ENCODE data around the gene TRNT1. TPM values are rescaled to one million over a fixed set of nuclear protein-coding genes. Genes with fewer than 3 reads are reported as not detected.

TRNT1 gene
- total RNA-seq, 3 donors from 2014 or later: 21.5 to 25.1 (median 24.3) TPM

GRCh38 chr3:3165241-3165640, 38.5 kb downstream of the TRNT1 start:
- Histone ChIP-seq H3K9me3 (no peaks in the 10 kb centered on the region), H3K4me1 (ENCODE audit: low read depth) (no peaks in the 10 kb centered on the region), H3K4me3 (no peak overlapping the region), H3K36me3 (ENCODE audit: low read depth) (peaks cover 7% of the 10 kb centered on the region)
- TF ChIP-seq CTCF (IDR thresholded peaks at IDR 0.05): no peak
- intact Hi-C loops (cut with DNase I, micrococcal nuclease): no loop called here
- ATAC-seq (no peak), DNase-seq (no peak)

DNA sequence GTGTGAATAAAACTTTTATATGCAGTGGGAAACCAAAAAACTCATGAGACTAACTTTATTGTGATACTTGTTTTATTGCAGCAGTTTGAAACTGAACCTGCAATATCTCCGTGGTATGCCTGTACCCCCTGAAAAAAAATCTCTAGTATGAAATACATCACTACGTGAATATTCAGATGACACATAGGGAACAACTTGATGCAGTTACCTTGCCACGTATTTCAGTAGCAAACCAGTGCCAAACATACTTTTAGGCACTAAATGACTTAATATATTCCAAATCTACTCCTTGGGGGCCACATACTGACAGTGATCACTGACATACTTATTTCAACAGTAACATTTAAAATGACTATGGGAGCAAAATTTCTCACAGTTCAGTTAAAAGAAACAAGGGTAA, 38.9 kb downstream of the TRNT1 start:
- intact Hi-C loops (cut with DNase I, micrococcal nuclease): no loop called here
- Histone ChIP-seq H3K9me3 (no peaks in the 10 kb centered on the region), H3K4me3 (no peak overlapping the region), H3K4me1 (ENCODE audit: low read depth) (no peaks in the 10 kb centered on the region), H3K36me3 (ENCODE audit: low read depth) (peaks cover 7% of the 10 kb centered on the region)
- DNase-seq (no peak), ATAC-seq (no peak)
- no peak for TF ChIP-seq CTCF (IDR thresholded peaks at IDR 0.05)

DNA sequence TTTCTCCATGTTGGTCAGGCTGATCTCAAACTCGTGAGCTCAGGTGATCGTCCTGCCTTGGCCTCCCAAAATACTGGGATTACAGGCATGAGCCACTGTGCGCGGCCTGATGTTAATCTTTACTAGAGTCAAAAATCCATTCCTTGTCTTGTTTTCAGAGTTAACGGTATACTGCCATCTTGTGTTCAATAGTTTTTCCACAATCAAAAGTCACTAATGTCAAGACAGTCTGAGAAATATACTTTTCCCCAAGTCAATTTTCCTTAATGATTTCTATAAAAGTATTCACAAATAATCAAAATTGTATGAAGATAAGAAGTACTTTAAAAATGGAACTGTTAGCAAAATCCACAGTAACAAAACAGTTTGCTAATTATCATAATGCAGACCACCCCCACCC, 44.3 kb downstream of the TRNT1 start:
- Histone ChIP-seq H3K4me1 (ENCODE audit: low read depth) (peaks cover 14% of the 10 kb centered on the region), H3K36me3 (ENCODE audit: low read depth) (no peaks in the 10 kb centered on the region), H3K9me3 (no peaks in the 10 kb centered on the region), H3K4me3 (no peak overlapping the region)
- TF ChIP-seq CTCF (IDR thresholded peaks at IDR 0.05): no peak
- no peak for DNase-seq
- ATAC-seq: peak; percentile 50
- intact Hi-C loops (cut with DNase I, micrococcal nuclease): no loop called here

- no peak for TF ChIP-seq CTCF (IDR thresholded peaks at IDR 0.05)
- DNase-seq: no peak
- intact Hi-C loops (cut with DNase I, micrococcal nuclease): no loop called here
- no peaks in the 10 kb centered on the region for H3K36me3 ChIP-seq (ENCODE audit: low read depth)
- no peak overlapping the region for H3K4me3 ChIP-seq
- H3K9me3 ChIP-seq: no peaks in the 10 kb centered on the region
- ATAC-seq: peak; percentile 72
- peaks cover 15% of the 10 kb centered on the region for H3K4me1 ChIP-seq (ENCODE audit: low read depth)
These were observed 45.9 kb downstream of the TRNT1 start for GRCh38 chr3:3172627-3173026.

GRCh38 chr3:3177861-3178497, 51.2 kb downstream of the TRNT1 start:
- ATAC-seq: no peak

More at GRCh38 chr3:3177861-3178497, 51.2 kb downstream of the TRNT1 start:
- Histone ChIP-seq H3K9me3 (no peaks in the 10 kb centered on the region), H3K4me3 (no peak overlapping the region), H3K4me1 (ENCODE audit: low read depth) (peaks cover 22% of the 10 kb centered on the region), H3K36me3 (ENCODE audit: low read depth) (no peaks in the 10 kb centered on the region)
- DNase-seq: no peak
- intact Hi-C loops (cut with DNase I, micrococcal nuclease): no loop called here
- no peak for TF ChIP-seq CTCF (IDR thresholded peaks at IDR 0.05)

All from mucosa of descending colon (tissue), 3 donors.